ENCODE data around the gene CFC1. TPM values are rescaled to one million over a fixed set of nuclear protein-coding genes. Genes with fewer than 3 reads are reported as not detected.
"Not testable (repeated sequence)": the region's sequence is repeated elsewhere in the genome, so short reads cannot be mapped to it uniquely, and the experiment has no call there.

The CFC1 gene
- total and polyA plus RNA-seq, 9 donors: 0.07 to 0.34 TPM; not detected in 7

DNA sequence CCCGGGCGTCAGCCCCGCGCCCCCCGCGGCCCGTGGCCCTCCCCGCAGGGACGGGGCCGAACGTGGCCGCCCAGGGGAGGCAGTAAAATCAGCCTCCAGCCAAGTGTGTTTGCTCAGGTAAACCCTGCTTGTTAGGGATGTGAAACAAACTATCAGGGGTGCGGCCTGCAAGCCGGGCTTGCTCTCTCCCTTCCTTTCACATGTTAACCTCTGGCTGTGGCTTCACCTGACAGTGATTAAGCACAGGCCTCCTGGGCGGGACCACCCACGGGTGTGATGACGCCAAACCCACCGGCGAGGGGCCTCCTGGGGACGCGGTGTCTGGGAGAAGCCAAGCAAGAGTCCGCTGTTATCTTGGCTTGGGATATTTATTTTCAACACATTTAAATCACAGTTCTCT is 1.4 kb downstream of the CFC1 start:
- H3K27ac ChIP-seq; H3K27me3 ChIP-seq; H3K36me3 ChIP-seq; intact Hi-C loops (cut with DNase I); H3K9me3 ChIP-seq; DNase-seq; H3K4me1 ChIP-seq (ENCODE audit: insufficient read depth); H3K4me3 ChIP-seq: not testable (repeated sequence)
- 17% methylated on average over 1 of the region's 22 CpGs; no CpG with 5 or more reads in 2 of the 3 donors for WGBS, 3 donors

DNA sequence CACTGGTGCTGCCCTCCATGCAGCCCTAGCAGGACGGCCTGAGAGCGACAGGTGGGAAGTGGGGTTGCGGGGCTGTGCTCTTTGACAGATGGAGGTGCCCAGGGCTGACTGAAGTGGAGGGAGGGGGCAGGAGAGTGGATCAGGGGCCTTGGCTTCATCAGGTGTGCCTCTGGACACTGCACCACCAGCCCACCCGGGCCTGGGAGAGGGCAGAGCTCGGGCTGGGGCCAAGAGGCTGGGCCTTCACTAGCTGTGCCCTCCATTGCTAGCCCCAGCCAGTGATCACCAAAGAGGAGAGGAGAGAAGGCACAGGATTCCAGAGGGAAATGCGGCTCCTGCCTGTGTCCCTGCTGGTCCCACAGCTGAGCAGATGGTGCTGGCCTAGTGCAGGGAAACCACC is 2.6 kb downstream of the CFC1 start:
- DNase-seq; H3K9me3 ChIP-seq; H3K27ac ChIP-seq; H3K4me1 ChIP-seq (ENCODE audit: insufficient read depth); H3K4me3 ChIP-seq; intact Hi-C loops (cut with DNase I); H3K27me3 ChIP-seq; H3K36me3 ChIP-seq: not testable (repeated sequence)
- 74 to 80% methylated on average over 2 of the region's 6 CpGs; no CpG with 5 or more reads in 1 of the 3 donors for WGBS, 3 donors

DNA sequence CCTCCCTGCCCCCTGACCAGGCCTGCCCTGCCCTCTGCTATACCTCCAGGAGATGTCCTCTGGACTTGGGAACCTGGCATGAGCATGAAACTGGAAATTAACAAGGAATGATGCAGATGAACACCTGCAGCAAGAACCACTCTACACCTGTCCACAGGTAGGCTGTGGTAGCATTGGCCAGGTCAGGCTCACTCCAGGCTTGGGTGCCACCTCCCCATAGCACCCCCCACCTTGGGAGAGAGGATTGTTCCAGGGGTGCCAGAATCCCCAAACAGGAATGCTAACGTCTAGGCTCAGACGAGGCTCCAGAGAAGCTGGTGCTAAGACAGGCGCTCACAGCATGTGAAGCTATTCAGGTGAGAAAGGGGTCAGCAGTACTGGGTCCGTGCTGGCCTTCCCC is 5.4 kb downstream of the CFC1 start:
- H3K4me1 ChIP-seq (ENCODE audit: insufficient read depth); H3K27ac ChIP-seq; DNase-seq; H3K27me3 ChIP-seq; H3K36me3 ChIP-seq; H3K4me3 ChIP-seq; H3K9me3 ChIP-seq; intact Hi-C loops (cut with DNase I): not testable (repeated sequence)
- 68 to 100% methylated on average over 1 to 2 of the region's 4 CpGs; no CpG with 5 or more reads in 1 of the 3 donors for WGBS, 3 donors

GRCh38 chr2:130592791-130593414 is 6.5 kb downstream of the CFC1 start:
- H3K36me3 ChIP-seq; H3K27me3 ChIP-seq; intact Hi-C loops (cut with DNase I); H3K4me3 ChIP-seq; H3K27ac ChIP-seq; H3K4me1 ChIP-seq (ENCODE audit: insufficient read depth); H3K9me3 ChIP-seq; DNase-seq: not testable (repeated sequence)
- WGBS, 3 donors: 7 to 19% (median 13%) methylated on average over 7 to 11 of the region's 40 CpGs

DNA sequence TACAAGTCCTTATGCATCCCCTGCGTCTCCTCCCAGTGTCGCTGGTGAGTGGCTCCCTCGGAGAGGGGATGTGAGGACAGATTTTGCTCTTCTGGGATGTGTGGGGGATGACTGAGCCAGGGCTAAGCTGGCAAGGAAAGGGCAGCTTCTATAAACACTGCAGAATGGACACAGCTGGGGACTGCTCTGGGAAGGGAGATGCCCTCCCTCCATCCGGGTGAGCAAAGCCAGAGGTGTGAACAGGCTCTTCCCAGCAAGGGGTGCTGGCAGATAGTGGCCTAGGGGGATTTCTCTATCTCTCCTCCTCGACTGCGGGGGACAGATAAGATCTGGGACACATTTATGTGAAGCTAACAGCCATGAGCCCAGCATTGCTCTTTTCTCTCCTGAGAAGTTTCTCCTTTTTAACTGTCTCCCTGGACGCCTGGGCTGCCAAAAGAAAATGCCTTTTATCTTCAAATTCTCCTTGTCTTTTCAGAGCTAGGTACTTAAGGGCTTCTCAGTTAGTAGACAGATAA is 8.5 kb downstream of the CFC1 start:
- intact Hi-C loops (cut with DNase I); H3K9me3 ChIP-seq; H3K27ac ChIP-seq; DNase-seq; H3K4me3 ChIP-seq; H3K27me3 ChIP-seq; H3K4me1 ChIP-seq (ENCODE audit: insufficient read depth); H3K36me3 ChIP-seq: not testable (repeated sequence)
- WGBS, 3 donors: 12 to 14% (median 14%) methylated on average over 5 to 7 of the region's 7 CpGs

DNA sequence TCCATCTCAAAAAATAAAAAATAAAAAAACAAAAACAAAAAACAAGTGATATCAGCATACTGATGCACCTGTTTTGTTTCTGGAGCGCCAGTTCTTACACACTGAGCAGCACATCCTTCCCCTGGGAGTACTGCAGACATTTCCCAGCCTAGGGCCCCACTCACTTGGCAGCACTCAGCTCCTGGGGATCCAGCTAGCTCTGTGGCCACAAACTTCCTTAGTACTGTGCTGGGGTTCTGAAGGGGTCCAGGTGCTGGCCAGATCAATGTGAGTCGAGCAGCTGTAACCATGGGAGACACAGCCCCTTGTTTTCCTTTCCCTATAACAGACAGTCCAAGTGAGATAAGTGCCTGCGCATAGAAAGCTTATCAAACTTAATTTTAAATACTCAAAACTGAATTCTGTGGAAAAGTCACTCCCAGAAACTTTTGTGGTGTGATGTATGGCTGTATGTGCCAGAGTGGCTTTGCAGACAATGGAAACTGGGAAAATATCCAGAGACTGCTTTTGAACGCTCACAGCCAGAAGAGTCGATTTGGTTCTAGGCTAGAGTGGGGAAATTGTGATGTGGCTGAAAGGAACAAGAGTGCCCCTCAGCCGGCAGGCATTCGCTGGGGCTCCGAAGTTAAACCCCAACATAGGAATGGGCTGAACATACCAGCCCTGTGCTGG is 9.1 kb downstream of the CFC1 start:
- H3K4me3 ChIP-seq; intact Hi-C loops (cut with DNase I); H3K4me1 ChIP-seq (ENCODE audit: insufficient read depth); H3K36me3 ChIP-seq; DNase-seq; H3K9me3 ChIP-seq; H3K27ac ChIP-seq; H3K27me3 ChIP-seq: not testable (repeated sequence)
- WGBS, 3 donors: 10 to 13% (median 11%) methylated on average over 5 of the region's 8 CpGs

DNA sequence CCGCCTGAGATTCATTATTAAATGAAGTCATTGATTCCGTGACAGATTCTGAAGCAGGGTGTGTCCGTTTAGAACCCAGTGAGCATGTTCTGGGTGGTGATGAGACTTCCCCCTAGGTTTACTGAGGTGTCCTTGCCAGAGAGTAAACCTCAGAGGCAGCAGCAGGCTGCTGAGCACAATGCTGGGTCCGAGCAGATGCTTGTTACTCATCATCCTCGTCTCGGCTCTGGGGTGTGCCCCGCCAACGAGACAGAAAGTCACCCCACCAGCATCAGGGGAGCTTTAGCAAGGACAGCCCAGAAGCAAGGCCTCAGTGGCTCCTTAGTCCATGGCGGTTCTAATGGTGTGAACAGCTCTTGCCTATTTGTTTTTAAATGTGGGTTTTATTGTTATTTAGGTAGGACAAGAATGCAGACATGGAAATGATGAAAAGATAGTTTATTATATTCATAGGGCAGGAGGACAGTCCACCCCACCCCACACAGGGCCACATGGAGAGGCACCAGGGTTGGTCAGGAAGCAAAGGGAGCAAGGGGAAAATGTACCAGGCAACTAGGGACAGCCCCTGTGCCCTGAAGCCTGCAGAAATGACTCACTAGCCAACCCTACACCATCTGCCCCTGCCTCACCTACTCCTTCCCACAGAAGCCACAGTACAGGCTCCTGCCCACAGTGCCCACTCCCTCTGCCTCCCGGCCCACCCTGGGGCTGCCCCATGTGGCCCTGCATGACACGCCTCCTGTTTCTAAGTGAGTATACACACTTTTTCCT is 10.5 kb downstream of the CFC1 start:
- H3K27ac ChIP-seq; H3K4me3 ChIP-seq; H3K4me1 ChIP-seq (ENCODE audit: insufficient read depth); H3K9me3 ChIP-seq; intact Hi-C loops (cut with DNase I); H3K27me3 ChIP-seq; H3K36me3 ChIP-seq: not testable (repeated sequence)
- WGBS, 3 donors: 94% methylated on average over 2 of the region's 11 CpGs; no CpG with 5 or more reads in 2 of the 3 donors
- peak in 1 of 5 donors; percentile 2 for DNase-seq

DNA sequence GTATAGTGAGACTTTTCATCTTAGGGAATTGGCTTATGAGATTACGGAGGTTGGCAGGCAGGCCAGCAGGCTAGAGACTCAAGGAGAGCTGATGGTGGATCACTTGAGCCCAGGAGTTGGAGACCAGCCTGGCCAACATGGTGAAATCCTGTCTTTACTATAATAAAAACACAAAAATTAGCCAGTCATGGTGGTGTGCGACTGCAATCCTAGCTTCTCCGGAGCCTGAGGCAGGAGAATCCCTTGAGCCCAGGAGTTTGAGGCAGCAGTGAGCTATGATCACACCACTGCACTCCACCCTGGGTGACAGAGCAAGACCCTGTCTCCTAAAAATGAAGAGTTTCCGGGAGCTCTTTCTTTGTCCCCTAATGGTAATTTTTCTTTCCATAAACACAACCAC is 14.6 kb downstream of the CFC1 start:
- H3K4me3 ChIP-seq; intact Hi-C loops (cut with DNase I); H3K4me1 ChIP-seq (ENCODE audit: insufficient read depth); H3K36me3 ChIP-seq; H3K9me3 ChIP-seq; DNase-seq; H3K27ac ChIP-seq; H3K27me3 ChIP-seq: not testable (repeated sequence)
- WGBS, 3 donors: 87 to 95% (median 87%) methylated on average over 2 of the region's 4 CpGs

- DNase-seq; H3K36me3 ChIP-seq; H3K27me3 ChIP-seq; H3K27ac ChIP-seq; intact Hi-C loops (cut with DNase I); H3K9me3 ChIP-seq; H3K4me3 ChIP-seq; H3K4me1 ChIP-seq (ENCODE audit: insufficient read depth): not testable (repeated sequence)
- 78 to 89% (median 86%) methylated on average over 4 to 5 of the region's 7 CpGs for WGBS, 3 donors
Observed at GRCh38 chr2:130583582-130583981, 15.8 kb downstream of the CFC1 start.

GRCh38 chr2:130582970-130583369 is 16.4 kb downstream of the CFC1 start:
- H3K4me1 ChIP-seq (ENCODE audit: insufficient read depth); H3K4me3 ChIP-seq; H3K36me3 ChIP-seq; intact Hi-C loops (cut with DNase I); H3K27me3 ChIP-seq; H3K9me3 ChIP-seq; H3K27ac ChIP-seq: not testable (repeated sequence)
- DNase-seq: peak in 1 of 5 donors; percentile 2
- WGBS, 3 donors: 61 to 82% methylated on average over 3 of the region's 7 CpGs; no CpG with 5 or more reads in 1 of the 3 donors

- 96 to 100% (median 97%) methylated on average over 1 to 6 of the region's 7 CpGs for WGBS, 3 donors
Observed at GRCh38 chr2:130581491-130581890, 17.9 kb downstream of the CFC1 start.

More at GRCh38 chr2:130581491-130581890, 17.9 kb downstream of the CFC1 start:
- H3K9me3 ChIP-seq; intact Hi-C loops (cut with DNase I); H3K4me3 ChIP-seq; H3K27me3 ChIP-seq; H3K36me3 ChIP-seq; H3K27ac ChIP-seq; H3K4me1 ChIP-seq (ENCODE audit: insufficient read depth): not testable (repeated sequence)
- peak in 1 of 5 donors; percentile 7 for DNase-seq

All from ovary (tissue), 9 donors.